GM21367 (cell line): ENCODE data around the gene NKD1.
A peak's percentile ranks its signal among the peaks of the same experiment; 100 is the strongest.

ENCODE experiments used
- ATAC-seq: cut with Tn5 transposase; IDR thresholded peaks from one replicate; pipeline ENCODE4 v1.9.1; 2021; ENCODE audit not compliant: unreplicated experiment

NKD1 gene

DNA sequence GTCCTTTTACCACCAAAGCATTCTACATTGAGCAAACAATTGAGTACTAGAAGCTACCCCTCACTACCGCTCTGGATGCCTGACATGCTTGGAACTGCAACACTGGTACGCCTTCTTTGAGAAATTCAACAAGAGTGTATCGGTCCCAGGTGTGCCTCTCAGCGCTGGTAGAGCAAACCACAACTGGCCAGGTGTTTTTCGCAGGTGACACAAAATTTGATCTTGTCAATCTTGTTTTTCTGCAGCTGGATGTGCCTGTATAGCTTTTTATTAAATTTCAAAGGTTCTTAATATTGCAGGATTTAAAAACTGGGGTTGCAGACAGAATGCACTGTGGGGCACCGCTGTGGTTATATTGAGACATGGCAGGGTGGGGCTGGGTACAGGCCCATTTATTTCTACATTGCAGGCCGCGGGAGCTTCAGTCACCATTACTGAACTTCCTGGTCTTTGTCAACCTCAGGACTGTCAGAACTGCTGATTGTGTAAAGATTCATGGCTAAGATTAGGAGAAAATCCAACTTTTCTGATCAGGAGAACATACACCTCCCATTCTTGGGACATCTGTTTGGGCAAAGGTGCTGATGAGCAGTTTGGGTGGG is 137.4 kb downstream of the NKD1 start:
- no peak for ATAC-seq

DNA sequence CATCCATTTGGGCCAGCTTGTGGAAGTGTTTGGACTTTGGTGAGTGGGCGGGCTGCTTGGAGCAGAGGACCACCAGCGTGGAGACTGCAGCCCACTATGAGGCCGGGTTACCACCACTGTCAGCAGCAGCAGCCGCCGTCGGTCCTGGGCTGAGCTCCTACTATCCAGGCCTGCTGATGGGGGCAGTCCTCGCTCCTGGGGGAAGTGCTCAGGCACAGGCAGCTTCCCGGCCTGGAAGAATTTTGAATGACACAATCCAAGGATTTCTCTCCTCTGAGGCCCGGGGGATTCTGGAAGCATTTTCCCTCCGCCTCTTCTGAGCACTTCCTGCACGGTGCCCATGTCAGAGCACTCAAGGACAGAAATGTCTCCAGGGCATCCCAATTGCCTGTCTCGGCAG is 139.9 kb downstream of the NKD1 start:
- ATAC-seq = no peak

DNA sequence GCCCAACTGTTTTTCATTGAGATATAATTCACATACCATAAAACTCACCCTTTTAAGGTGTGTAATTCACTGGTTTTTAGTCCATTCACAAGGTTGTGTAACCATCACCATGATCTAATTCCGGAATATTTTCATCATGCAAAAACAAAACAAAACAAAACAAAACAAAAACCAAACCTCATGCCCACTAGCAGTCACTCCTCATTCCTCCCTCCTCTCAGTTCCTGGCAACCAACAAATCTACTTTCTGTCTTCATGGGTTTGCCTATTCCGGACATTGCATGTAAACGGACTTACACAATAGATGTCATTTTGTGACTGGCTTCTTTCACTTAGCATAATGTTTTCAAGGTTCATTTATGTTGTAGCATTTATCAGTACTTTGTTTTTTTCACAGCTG is 140.7 kb downstream of the NKD1 start:
- no peak for ATAC-seq

DNA sequence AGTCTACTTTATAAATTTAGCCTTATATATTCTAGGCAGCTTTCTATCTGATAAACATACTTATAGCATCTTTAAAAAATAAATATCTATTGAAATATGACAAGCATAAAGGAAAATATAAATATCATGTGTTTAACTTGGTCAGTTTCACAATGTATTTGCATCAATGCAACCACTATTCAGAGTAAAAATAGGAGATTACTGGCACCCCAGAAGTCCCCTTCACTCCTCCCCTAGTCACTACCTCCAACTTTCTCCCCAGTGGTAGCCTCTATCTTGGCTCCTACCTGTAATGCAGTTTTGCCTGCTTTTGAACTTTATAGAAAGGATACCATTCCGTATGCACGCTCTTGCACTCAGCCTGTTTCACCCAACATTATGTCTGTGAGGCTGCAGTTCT is 142.0 kb downstream of the NKD1 start:
- ATAC-seq = no peak

DNA sequence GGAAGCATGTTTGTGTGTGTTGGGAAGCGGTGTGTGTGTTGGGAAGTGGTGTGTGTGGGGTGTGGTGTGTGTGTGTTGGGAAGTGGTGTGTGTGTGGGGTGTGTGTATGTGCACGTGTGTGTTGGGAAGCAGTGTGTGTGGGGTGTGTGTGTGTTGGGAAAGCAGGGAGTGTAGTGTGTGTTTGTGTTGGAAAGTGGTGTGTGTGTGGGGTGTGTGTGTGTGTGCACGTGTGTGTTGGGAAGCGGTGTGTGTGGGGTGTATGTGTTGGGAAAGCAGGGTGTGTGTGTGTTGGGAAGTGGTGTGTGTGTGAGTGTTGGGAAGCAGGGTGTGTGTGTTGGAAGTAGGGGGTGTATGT is 144.4 kb downstream of the NKD1 start:
- ATAC-seq = no peak

DNA sequence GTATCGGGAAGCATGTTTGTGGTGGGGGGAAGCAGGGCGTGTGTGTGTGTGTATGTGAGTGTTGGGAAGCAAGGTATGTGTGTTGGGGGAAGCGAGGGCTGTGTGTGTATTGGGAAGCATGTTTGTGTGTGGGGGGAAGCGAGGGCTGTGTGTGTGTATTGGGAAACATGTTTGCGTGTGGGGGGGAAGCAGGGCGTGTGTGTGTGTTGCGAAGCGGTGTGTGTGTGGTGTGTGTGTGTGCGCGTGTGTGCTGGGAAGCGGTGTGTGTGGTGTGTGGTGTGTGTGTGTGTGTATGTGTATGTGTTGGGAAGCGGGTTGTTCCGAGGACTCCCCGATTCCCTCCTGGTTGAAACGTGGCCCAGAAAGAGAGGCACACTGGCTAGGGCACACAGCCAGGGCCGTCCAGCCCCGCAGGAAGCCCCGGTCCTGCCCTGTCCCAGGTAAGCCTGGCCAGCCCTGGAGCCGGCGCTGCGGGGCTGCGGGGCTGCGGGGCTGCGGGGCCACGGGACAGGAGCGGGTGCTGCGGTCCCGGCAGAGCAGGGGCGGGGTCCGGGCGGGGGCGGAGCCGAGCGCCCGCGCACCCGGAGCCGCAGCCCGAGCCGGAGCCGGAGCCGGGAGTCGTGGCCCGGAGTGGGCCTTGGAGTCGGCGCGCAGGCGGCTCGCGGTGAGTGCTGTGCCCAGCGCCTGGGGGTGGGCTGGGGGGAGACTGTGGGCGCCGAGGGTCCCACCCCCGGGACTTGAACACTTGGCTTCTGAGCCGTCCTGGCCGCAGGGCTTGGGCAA is 145.0 kb downstream of the NKD1 start, which contains the start of gene NOD2:
Gene NOD2 (plus strand): TSS at position 608 of the 783 bp plus-strand sequence. CDS start 5,890 bp downstream, outside the sequence.
- ATAC-seq = no peak

DNA sequence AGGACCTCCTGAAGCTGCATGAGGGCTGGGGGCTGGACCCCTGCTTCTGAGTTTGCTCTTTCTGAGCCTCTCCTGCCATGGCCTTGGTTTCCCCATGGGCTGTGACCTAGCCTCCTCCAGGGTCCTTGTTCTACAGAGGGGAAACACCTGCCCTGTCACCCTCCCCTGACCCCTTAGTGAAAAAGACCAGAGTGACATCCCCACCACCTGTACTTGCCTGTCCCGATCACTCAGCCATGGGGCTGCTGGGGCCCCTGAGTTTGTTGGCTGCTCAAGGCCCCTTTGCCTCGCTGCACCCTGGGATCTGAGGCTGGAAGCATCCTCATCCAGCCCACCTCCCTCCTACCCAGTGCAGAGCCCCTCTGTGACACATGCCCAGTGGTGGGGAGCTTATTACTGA is 146.0 kb downstream of the NKD1 start:
- ATAC-seq = no peak

DNA sequence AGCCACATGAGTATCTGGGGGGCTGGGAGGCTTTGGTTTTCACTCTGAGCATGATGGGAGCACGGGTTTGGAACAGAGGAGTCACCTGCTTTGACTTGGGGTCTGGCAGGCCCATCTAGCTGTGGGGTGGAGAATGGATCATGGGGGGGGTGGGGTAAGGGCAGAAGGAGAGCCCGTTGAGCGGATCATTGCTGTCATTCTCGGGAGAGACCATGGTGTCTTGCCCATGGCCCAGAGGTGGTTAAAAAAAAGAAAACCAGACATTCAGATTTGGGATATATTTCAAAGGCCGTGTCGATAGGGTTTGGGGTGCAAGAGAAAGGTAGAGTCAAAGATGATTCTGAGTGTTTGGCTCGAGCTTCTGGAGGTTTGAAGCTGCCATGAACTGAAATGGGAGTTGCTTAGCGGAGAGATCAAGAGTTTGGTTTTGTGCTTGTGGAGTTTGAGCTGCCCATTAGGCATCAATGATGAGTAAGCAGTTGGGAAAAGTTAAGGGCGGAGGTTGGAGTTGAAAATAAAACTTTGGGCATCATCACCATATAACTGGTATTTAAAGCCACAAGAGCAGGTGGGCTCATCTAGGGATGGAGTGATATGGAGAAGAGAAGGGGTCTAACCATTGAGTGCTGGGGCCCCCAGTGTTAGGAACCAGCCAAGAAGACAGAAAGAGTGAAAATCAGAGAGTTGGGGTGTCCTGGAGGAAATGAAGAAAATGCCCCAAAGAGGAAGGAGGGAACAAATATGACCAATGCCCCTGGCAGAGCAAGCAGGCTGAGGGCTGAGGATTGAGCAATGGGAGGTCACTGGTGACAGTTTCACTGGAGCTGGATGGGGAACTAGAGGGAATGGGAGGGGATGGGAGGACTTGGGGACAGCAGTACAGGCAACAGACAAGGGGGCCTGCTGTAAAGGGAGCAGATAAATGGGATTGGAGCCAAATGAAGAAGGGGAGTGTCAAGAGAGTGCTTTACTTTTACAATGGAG is 147.1 kb downstream of the NKD1 start:
- ATAC-seq = no peak

DNA sequence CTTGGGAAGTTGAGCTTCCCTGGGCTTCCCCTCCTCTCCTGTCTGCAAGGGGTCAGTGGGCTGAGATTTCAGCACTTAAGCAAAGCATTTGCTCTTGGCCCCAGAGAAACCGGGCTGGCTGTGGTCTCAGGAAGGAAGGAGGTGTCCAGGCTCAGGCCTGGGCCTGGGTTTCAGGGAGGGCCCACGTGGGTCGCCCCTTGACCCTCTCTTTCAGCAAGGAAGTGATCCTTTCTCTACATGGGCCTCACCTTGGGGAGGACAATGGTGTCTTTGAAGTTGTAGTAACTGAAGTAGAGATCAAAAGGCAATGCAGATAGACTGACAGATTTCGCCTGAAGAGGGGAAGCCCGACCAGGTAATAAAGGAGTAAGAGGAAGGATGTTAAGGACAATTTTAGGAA is 147.9 kb downstream of the NKD1 start:
- ATAC-seq = no peak

DNA sequence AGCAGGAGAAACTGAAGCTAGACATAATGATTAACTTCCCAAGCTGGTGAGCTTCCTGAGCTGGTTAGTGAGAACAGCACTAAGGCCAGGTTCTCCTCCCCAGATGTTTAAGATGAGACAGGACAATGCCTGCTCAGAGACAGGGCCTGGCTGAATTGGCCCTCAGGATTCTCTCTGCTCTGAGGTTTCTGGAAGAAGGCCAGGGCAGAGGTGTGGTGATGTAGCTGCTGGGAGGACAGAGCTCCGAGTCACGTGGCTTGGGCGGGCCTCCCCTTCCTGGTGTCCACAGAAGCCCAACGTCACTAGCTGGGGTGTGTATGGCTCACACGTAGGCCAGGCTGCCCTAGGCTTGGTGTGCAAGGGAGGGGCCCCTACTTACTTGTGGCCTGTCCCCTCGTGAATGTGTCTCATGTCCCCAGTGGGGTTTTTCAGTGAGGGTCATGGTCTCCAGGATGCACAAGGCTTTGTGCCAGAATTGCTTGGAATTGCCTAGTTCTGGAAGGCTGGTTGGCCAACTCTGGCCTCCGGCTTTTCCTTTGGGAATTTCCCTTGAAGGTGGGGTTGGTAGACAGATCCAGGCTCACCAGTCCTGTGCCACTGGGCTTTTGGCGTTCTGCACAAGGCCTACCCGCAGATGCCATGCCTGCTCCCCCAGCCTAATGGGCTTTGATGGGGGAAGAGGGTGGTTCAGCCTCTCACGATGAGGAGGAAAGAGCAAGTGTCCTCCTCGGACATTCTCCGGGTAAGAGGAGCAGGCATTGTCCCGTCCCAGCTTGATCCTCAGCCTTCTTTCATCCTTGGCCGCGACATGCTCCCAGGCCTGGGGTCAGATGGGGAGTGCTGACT is 148.6 kb downstream of the NKD1 start:
- ATAC-seq = peak; percentile 45

DNA sequence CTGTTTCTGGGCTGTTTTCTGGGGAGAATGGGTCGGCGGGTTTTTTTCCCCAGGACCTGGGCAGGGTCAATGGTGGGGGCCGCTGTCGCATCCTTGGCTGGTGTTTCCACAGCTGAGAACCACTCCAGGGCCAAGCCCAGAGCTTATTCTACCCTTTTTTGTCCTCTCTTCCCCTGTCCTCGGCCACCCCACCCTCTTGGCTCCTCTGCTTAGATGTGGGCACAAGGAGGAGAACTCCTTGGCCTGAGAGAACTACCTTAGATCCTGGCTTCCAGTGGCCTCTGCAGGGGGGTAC is 149.2 kb downstream of the NKD1 start:
- ATAC-seq = no peak

DNA sequence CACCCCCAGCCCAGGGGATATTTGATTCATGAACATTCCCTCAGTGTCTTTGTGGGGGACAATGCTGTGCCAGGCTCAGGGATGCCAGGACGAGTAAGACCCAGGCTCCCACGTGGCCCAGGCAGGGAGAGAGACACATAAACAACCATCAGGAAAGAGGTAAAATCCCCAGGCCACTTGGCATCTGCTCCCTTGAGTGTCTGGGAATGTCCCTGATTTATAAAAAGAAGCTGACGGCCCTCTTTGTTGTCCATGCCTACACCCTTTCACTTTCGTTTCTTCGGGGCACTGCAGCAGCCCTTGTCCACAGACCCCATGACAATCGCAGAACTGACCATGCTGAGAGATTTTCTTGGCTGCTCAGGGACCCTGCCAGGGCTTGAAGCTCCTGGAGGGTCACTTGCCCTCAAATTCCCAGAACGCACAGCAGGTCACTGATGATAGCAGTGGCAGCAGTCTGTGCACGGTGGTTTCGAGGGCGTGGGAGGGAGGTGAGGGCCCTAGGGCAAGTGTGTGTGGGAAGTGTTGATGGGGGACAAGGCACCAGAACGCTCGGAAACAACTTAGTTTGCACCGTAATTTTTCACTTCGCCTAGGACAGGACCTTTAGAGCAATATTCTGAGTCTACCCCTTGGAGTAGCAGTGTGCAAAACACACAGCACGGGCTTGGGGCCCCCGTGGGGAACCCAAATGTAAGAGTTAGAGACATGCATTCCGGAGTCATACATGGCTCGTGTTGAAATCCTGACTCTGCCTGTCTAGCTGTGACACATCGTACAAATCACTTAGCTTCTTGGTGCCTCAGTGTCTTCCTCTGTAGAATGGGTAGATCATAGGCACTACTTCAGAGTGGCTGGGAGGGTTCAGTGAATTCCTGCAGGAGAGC is 149.9 kb downstream of the NKD1 start:
- peak; percentile 34 for ATAC-seq
